K562 (cell line): ENCODE results near the gene ZNF337. TPM values are rescaled to one million over a fixed set of nuclear protein-coding genes. Genes with fewer than 3 reads are reported as not detected.

Experiments used
- BRCA1 ChIP-seq, 2 experiments: fragments of 450-650 bp in 1 of 2; sonication (generic) in 1 of 2; formaldehyde crosslinking in 1 of 2; IDR thresholded peaks; 2 replicates each; pipeline versions ENCODE4 v1.5.0 to v1.6.1; 2017 to 2020; ENCODE audit warnings: mild to moderate bottlenecking in 1 of 2, missing genetic modification reagents in 1 of 2
- CBX8 ChIP-seq: fragments of 200-600 bp; sonication (generic); IDR thresholded peaks from 2 replicates; pipeline ENCODE4 v1.6.1; 2012; ENCODE audit warnings: borderline replicate concordance, mixed run types, low read depth, mild to moderate bottlenecking, moderate library complexity, mixed read lengths, low read length, control low read depth, inconsistent platforms; ENCODE audit not compliant: poor library complexity, severe bottlenecking; ENCODE audit errors: extremely low read depth
- CREM ChIP-seq: IDR thresholded peaks from 2 replicates; pipeline ENCODE4 v1.6.1; 2014; ENCODE audit warnings: antibody characterized with exemption, low read depth
- DNMT1 ChIP-seq: fragments of 450-650 bp; IDR thresholded peaks from 2 replicates; pipeline ENCODE4 v1.6.1; 2016; ENCODE audit warnings: antibody characterized with exemption, mild to moderate bottlenecking
- ELF1 ChIP-seq: fragments of 200-800 bp; sonication (Bioruptor generic); IDR thresholded peaks from 2 replicates; pipeline ENCODE4 v1.6.1; 2016; ENCODE audit warnings: missing genetic modification characterization, missing compliant biosample characterization
- FOXO4 ChIP-seq: fragments of 450-650 bp; formaldehyde crosslinking; IDR thresholded peaks from 2 replicates; pipeline ENCODE4 v1.4.0; 2020; ENCODE audit warnings: mild to moderate bottlenecking, moderate library complexity
- GABPA ChIP-seq: fragments of 200-800 bp; sonication (Bioruptor generic); conservative IDR thresholded peaks from 2 replicates; pipeline ENCODE4 v1.6.1; 2016; ENCODE audit warnings: low read depth, missing genetic modification characterization, missing compliant biosample characterization
- HSF4 ChIP-seq: fragments of 250-450 bp; sonication (Bioruptor Pico); IDR thresholded peaks from 2 replicates; pipeline ENCODE4 v2.1.2; 2022; ENCODE audit warnings: mild to moderate bottlenecking, moderate library complexity, borderline replicate concordance
- KLF1 ChIP-seq: fragments of 450-650 bp; IDR thresholded peaks from 2 replicates; pipeline ENCODE4 v1.6.1; 2016; ENCODE audit warnings: missing genetic modification characterization, missing compliant biosample characterization
- MAZ ChIP-seq, 2 experiments: fragments of 450-650 bp in 1 of 2; sonication (generic) in 1 of 2; formaldehyde crosslinking; IDR thresholded peaks in 1 of 2; conservative IDR thresholded peaks in 1 of 2; 2 replicates each; pipeline versions ENCODE4 v1.4.0 to v1.5.0; 2020; ENCODE audit warnings: mild to moderate bottlenecking in 1 of 2, missing genetic modification reagents in 1 of 2
- NCOA1 ChIP-seq: fragments of 450-650 bp; IDR thresholded peaks from 2 replicates; pipeline ENCODE4 v1.6.1; 2016; ENCODE audit warnings: low read depth
- RFX7 ChIP-seq: fragments of 250-450 bp; sonication (Bioruptor Pico); IDR thresholded peaks from 2 replicates; pipeline ENCODE4 v1.5.1; 2021; ENCODE audit warnings: mild to moderate bottlenecking
- SIRT6 ChIP-seq: IDR thresholded peaks from one replicate; pipeline ENCODE4 v1.6.1; 2012; ENCODE audit warnings: low read depth, mild to moderate bottlenecking, control low read depth, inconsistent platforms, low read length, moderate library complexity
- SP1 ChIP-seq: sonication (generic); formaldehyde crosslinking; IDR thresholded peaks from 2 replicates; pipeline ENCODE4 v1.8.1; 2022; ENCODE audit warnings: mild to moderate bottlenecking, missing genetic modification reagents
- TBP ChIP-seq: optimal IDR thresholded peaks from 2 replicates; pipeline ENCODE3; 2011; ENCODE audit warnings: low read depth, low read length, improper control_type of control experiment
- TRIM25 ChIP-seq: fragments of 450-650 bp; IDR thresholded peaks from 2 replicates; pipeline ENCODE4 v1.7.0; 2016; ENCODE audit warnings: borderline replicate concordance
- ZNF143 ChIP-seq: sonication (generic); formaldehyde crosslinking; IDR thresholded peaks from 2 replicates; pipeline ENCODE4 v1.9.0; 2022; ENCODE audit warnings: mild to moderate bottlenecking, missing genetic modification reagents
- ZNF224 ChIP-seq: sonication (generic); formaldehyde crosslinking; IDR thresholded peaks from 2 replicates; pipeline ENCODE4 v1.8.0; 2022; ENCODE audit warnings: mild to moderate bottlenecking, missing genetic modification reagents
- ZNF280B ChIP-seq: fragments of 250-450 bp; sonication (Bioruptor Pico); IDR thresholded peaks from 2 replicates; pipeline ENCODE4 v1.5.1; 2021; ENCODE audit warnings: mild to moderate bottlenecking
- ZNF589 ChIP-seq: fragments of 200-800 bp; sonication (Bioruptor generic); IDR thresholded peaks from 2 replicates; pipeline ENCODE4 v1.6.1; 2016; ENCODE audit warnings: low read depth, missing genetic modification characterization, missing compliant biosample characterization
- ZNF77 ChIP-seq: fragments of 250-450 bp; sonication (Bioruptor Pico); IDR thresholded peaks from 2 replicates; pipeline ENCODE4 v1.5.0; 2020
- polyA plus RNA-seq, 8 experiments: library from polyadenylated mRNA; depleted of rRNA in 4 of 8; stranded (reverse) in 5 of 8; unstranded in 3 of 8; fragments of >200 nt; fragmentation: Nextera tagmentation in 2 of 8; fragmentation: Illumina TruSeq in 1 of 8; extraction: Ambion mirVana in 2 of 8; extraction: Trizol in 1 of 8; gene quantifications; 2 replicates each; pipeline versions ENCODE4 v1.2.1 to v1.2.3, GENCODE V29; 2011 to 2014; ENCODE audit warnings: inconsistent platforms in 1 of 8, missing spikeins in 1 of 8
- total RNA-seq, 7 experiments: library from RNA; depleted of rRNA in 6 of 7; stranded (reverse); fragments of >200 nt in 6 of 7; fragmentation: Illumina TruSeq in 2 of 7; extraction: Trizol in 2 of 7; gene quantifications; 2 replicates each; pipeline versions ENCODE4 v1.2.1 to v1.2.3, GENCODE V29; 2011 to 2021; ENCODE audit warnings: low replicate concordance in 1 of 7

Gene ZNF337
- total and polyA plus RNA-seq, 9 of the 15 experiments (the other 6 are each of a cell fraction or from before 2014, with no cell fraction given): 0.25 to 5.6 (median 3.5) TPM

DNA sequence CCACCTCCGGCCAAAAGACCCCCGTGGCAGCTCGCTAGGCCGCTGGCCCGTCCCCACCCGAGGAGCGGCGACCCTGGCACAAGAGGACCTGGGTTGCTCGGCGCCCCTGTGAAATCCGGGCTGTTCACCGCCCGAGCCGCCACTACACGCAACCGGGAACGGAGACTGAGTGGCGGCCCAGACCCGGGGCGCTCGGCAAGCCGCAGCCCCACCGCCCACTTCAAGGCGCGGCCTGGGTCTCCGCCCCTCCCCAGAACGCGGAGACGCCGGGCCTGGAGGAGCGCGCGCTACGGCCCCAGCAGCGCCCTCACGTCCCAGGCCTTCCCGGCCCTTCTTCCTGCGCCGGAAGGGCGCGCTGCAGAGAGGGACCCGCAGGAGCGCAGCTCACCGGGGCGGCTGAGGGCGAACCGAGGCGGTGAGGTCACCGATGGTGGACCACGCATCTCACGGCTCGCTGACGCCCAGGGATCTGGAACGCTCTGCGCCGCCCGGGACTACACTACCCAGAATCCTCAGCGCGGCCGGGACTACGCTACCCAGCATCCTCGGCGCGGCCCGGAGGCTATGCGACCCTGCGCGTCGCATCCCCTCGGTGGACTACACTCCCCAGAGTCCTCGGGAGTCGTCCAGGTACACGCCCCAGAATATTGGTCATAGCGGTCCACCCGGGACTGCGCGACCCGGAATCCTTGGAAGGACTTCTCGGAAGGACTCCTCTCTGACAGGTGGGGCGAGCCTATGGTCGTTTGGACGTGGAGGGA, at the start of gene ZNF337 (continued):
- TF ChIP-seq CBX8 (no peak), ZNF280B (CRISPR knock-in tag) (no peak), CREM (peak; percentile 95), RFX7 (CRISPR knock-in tag) (no peak), GABPA (tag) (peak; percentile 85), TRIM25 (no peak), ZNF589 (CRISPR knock-in tag) (no peak), SIRT6 (no peak), SP1 (CRISPR knock-in tag) (peak; percentile 60), ELF1 (tag) (peak; percentile 27; the same call in 1 of the 2 replicates), MAZ (CRISPR knock-in tag; conservative IDR thresholded peaks at IDR 0.05 in 1 of 2, IDR thresholded peaks at IDR 0.05 in 1 of 2) (peak; percentile 64; a peak in 3 of 4 replicates), FOXO4 (no peak), DNMT1 (no peak), ZNF77 (CRISPR knock-in tag) (no peak), KLF1 (tag) (peak; percentile 76; the same call in 1 of the 2 replicates), ZNF224 (CRISPR knock-in tag) (no peak), HSF4 (CRISPR knock-in tag) (no peak), NCOA1 (no peak), BRCA1 (IDR thresholded peaks at IDR 0.05) (no peak), BRCA1 (CRISPR knock-in tag; IDR thresholded peaks at IDR 0.05) (no peak), TBP (peak; percentile 54), ZNF143 (CRISPR knock-in tag) (peak; percentile 96)
